Vagina (tissue), 2 donors: ENCODE results near the gene SLC25A51. TPM values are rescaled to one million over a fixed set of nuclear protein-coding genes. Genes with fewer than 3 reads are reported as not detected.

Source experiments
- DNase-seq, 2 donors: peaks; one replicate each; pipeline ENCODE4 v3.0.0-alpha.2; 2017; ENCODE audit errors: extremely low spot score in 2 of 2
- H3K27ac ChIP-seq: fragments of 200-600 bp; sonication (generic); one replicate; pipeline ENCODE4 v1.5.1; 2019
- H3K27me3 ChIP-seq: fragments of 200-600 bp; sonication (generic); one replicate; pipeline ENCODE4 v1.5.1; 2019
- H3K36me3 ChIP-seq, 2 donors: fragments of 200-600 bp; sonication (generic); one replicate each; pipeline ENCODE4 v1.5.1; 2017 to 2019
- H3K4me1 ChIP-seq: fragments of 200-600 bp; sonication (generic); one replicate; pipeline ENCODE4 v1.5.1; 2019
- H3K4me3 ChIP-seq, 2 donors: fragments of 200-600 bp; sonication (generic); 1 replicate in 1 of 2; 2 replicates in 1 of 2; pipeline ENCODE4 v1.5.1; 2016 to 2019
- H3K9me3 ChIP-seq: fragments of 200-600 bp; sonication (generic); one replicate; pipeline ENCODE4 v1.5.1; 2019
- CTCF ChIP-seq, 3 experiments: fragments of 450-650 bp in 2 of 3; fragments of 200-600 bp in 1 of 3; sonication (generic) in 1 of 3; IDR thresholded peaks; one replicate each; pipeline ENCODE4 v1.5.1; 2017 to 2019; ENCODE audit warnings: antibody characterized with exemption in 3 of 3, mild to moderate bottlenecking in 2 of 3, moderate library complexity in 2 of 3
- POLR2A ChIP-seq, 2 donors: fragments of 450-650 bp; IDR thresholded peaks; one replicate each; pipeline ENCODE4 v1.6.1; 2017; ENCODE audit warnings: antibody characterized with exemption in 2 of 2, mild to moderate bottlenecking in 2 of 2, moderate library complexity in 2 of 2
- POLR2AphosphoS5 ChIP-seq, 2 donors: sonication (generic); formaldehyde crosslinking; IDR thresholded peaks; one replicate each; pipeline ENCODE4 v1.9.0; 2017; ENCODE audit warnings: antibody characterized with exemption in 2 of 2, mild to moderate bottlenecking in 2 of 2, low read depth in 1 of 2; ENCODE audit not compliant: insufficient read depth in 1 of 2
- intact Hi-C: fragments of 100-400 bp; cut with DNase I; formaldehyde crosslinking; loops from one replicate; pipeline ENCODE4 v1.15.1; 2023
- total RNA-seq: library from RNA; depleted of rRNA; stranded (reverse); fragments of >200 nt; gene quantifications from one replicate; pipeline ENCODE4 v1.2.3, GENCODE V29; 2016

SLC25A51 gene
- total RNA-seq, 1 donor from 2014 or later = 26.0 TPM

DNA sequence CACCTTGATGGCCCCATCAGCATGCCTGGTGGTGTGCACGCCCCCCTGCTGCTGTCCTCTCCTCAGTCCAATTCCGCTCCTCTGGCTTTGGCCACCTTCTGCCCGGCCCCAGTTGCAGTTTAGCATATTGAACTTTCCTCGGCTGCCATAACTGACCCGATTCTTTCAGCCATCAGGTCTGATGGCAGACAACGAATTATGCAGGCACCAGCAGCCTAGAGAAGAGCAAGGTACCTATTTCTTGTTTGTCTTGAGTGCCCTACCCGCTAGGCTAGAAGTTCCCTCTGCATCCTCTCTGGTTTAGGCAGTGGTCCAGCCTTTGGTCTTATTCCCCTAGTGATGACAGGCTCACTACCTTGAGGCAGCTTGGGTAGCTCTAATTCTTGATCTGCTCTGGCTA, 43.0 kb upstream of the SLC25A51 start:
- no peak for DNase-seq
- intact Hi-C loops = no loop called here
- no peak overlapping the region for H3K27ac ChIP-seq
- no peak overlapping the region for H3K4me3 ChIP-seq
- H3K36me3 ChIP-seq = no peaks in the 10 kb centered on the region
- TF ChIP-seq POLR2A (IDR thresholded peaks at IDR 0.05) = no peak
- no peak for TF ChIP-seq CTCF (IDR thresholded peaks at IDR 0.05)
- no peak for TF ChIP-seq POLR2AphosphoS5 (IDR thresholded peaks at IDR 0.05; ENCODE audit: insufficient read depth in 1 of 2, low read depth in 1 of 2)
- H3K9me3 ChIP-seq = no peaks in the 10 kb centered on the region
- H3K27me3 ChIP-seq = no peaks in the 10 kb centered on the region
- peaks cover 34% of the 10 kb centered on the region for H3K4me1 ChIP-seq

GRCh38 chr9:37946041-37946440, 42.1 kb upstream of the SLC25A51 start:
- H3K27me3 ChIP-seq = no peaks in the 10 kb centered on the region
- TF ChIP-seq POLR2AphosphoS5 (IDR thresholded peaks at IDR 0.05; ENCODE audit: insufficient read depth in 1 of 2, low read depth in 1 of 2) (no peak), CTCF (IDR thresholded peaks at IDR 0.05) (no peak), POLR2A (IDR thresholded peaks at IDR 0.05) (no peak)
- H3K4me3 ChIP-seq = no peak overlapping the region
- peaks cover 34% of the 10 kb centered on the region for H3K4me1 ChIP-seq
- no peaks in the 10 kb centered on the region for H3K36me3 ChIP-seq
- intact Hi-C loops = no loop called here
- no peaks in the 10 kb centered on the region for H3K9me3 ChIP-seq
- H3K27ac ChIP-seq = no peak overlapping the region
- no peak for DNase-seq

DNA sequence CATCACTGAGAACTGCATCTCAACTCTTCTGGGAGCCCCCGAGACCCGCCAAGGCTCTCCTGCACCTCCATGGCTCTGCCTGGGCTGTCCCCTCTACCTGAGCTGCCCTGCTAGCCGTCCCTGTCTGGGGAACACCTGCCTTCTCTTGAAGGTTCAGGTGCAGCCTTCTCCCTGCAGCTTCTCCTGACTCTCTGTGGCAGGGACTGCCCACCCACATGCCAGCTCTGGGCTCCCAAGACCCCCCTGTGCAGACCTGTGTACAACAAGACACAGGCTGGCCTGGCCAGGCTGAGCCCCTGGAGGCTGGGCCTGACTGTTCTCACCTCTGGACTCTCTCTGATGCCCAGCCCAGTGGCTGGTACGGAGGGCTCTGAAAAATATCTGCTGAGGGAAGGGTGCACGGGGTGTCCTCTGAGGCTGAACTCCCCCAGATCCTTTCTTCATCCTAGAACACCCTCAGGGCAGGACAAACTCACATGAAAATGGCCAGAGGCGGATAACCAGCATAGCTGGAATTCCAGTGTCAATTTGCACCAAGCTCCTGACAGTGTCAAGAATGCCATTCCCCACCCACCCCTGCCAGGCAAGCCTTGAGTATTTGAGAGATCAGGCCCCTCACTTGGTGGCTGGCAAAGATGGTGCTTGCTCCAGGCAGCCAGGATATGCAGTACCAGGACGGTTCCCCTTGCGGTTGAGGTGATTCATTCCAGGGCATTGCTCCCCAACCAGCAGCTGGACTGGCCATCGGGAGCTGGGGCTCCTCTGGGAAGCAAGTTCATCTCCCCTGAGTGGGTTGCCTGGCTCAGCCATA, 40.9 kb upstream of the SLC25A51 start:
- Histone ChIP-seq H3K9me3 (no peaks in the 10 kb centered on the region), H3K27ac (peak overlapping the region; percentile 44), H3K36me3 (no peaks in the 10 kb centered on the region), H3K27me3 (no peaks in the 10 kb centered on the region), H3K4me1 (peaks cover 34% of the 10 kb centered on the region), H3K4me3 (no peak overlapping the region)
- TF ChIP-seq POLR2AphosphoS5 (IDR thresholded peaks at IDR 0.05; ENCODE audit: insufficient read depth in 1 of 2, low read depth in 1 of 2) (no peak), POLR2A (IDR thresholded peaks at IDR 0.05) (no peak), CTCF (IDR thresholded peaks at IDR 0.05) (no peak)
- no peak for DNase-seq
- intact Hi-C loops = no loop called here

DNA sequence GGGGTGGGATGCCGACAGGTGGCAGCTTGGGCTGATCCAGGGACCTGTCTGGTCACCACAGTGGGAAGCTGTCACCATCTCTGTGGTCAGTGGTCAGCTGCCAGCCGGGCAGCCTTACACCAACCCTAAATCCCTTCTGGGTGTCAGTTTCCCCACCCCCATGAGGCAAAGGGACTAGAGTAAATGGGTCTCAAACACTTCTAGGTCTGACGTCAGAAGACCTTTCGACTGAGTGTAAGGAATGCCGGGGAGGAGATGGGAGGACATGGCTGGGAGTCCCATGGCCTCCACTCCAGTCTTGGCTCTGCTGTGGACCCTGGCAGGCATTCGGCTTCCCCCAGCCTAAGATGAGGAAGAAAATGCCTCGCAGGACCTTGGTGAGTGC, 40.3 kb upstream of the SLC25A51 start:
- Histone ChIP-seq H3K4me3 (no peak overlapping the region), H3K36me3 (no peaks in the 10 kb centered on the region), H3K4me1 (peaks cover 38% of the 10 kb centered on the region), H3K9me3 (no peaks in the 10 kb centered on the region), H3K27me3 (no peaks in the 10 kb centered on the region), H3K27ac (peak overlapping the region; percentile 44)
- intact Hi-C loops = no loop called here
- DNase-seq = no peak
- TF ChIP-seq CTCF (IDR thresholded peaks at IDR 0.05) = no peak
- no peak for TF ChIP-seq POLR2AphosphoS5 (IDR thresholded peaks at IDR 0.05; ENCODE audit: insufficient read depth in 1 of 2, low read depth in 1 of 2)
- no peak for TF ChIP-seq POLR2A (IDR thresholded peaks at IDR 0.05)
